ENCODE results near the gene TULP1.
A peak's percentile ranks its signal among the peaks of the same experiment; 100 is the strongest.

The TULP1 gene

GRCh38 chr6:35470663-35471120 is 42.0 kb downstream of the TULP1 start:
- H3K4me3 ChIP-seq (ENCODE audit: low read depth, low read length): peak overlapping the region; percentile 13
- no peak for TF ChIP-seq CTCF (IDR thresholded peaks at IDR 0.05; ENCODE audit: borderline replicate concordance, insufficient read depth, low read depth, low read length)

GRCh38 chr6:35469751-35470662 is 42.7 kb downstream of the TULP1 start:
- H3K4me3 ChIP-seq (ENCODE audit: low read depth, low read length): peak overlapping the region; percentile 84
- TF ChIP-seq CTCF (IDR thresholded peaks at IDR 0.05; ENCODE audit: borderline replicate concordance, insufficient read depth, low read depth, low read length): no peak

GRCh38 chr6:35468980-35469750 is 43.5 kb downstream of the TULP1 start:
- no peak for TF ChIP-seq CTCF (IDR thresholded peaks at IDR 0.05; ENCODE audit: borderline replicate concordance, insufficient read depth, low read depth, low read length)
- peak overlapping the region; percentile 84 for H3K4me3 ChIP-seq (ENCODE audit: low read depth, low read length)

- peak; percentile 98 for TF ChIP-seq CTCF (IDR thresholded peaks at IDR 0.05; ENCODE audit: borderline replicate concordance, insufficient read depth, low read depth, low read length)
- H3K4me3 ChIP-seq (ENCODE audit: low read depth, low read length): peak within 1 kb of the TSS; percentile 84
Measured at GRCh38 chr6:35468181-35468979, 44.3 kb downstream of the TULP1 start, which contains the start of gene RPL10A. TSS of gene RPL10A (plus strand) at chr6:35468401. CDS start at chr6:35468435, 34 bp downstream.

- no peak for TF ChIP-seq CTCF (IDR thresholded peaks at IDR 0.05; ENCODE audit: borderline replicate concordance, insufficient read depth, low read depth, low read length)
- no peak overlapping the region for H3K4me3 ChIP-seq (ENCODE audit: low read depth, low read length)
Measured at GRCh38 chr6:35465646-35466045, 47.0 kb downstream of the TULP1 start.

- no peak for TF ChIP-seq CTCF (IDR thresholded peaks at IDR 0.05; ENCODE audit: borderline replicate concordance, insufficient read depth, low read depth, low read length)
Measured at GRCh38 chr6:35463292-35463691, 49.4 kb downstream of the TULP1 start.

More at GRCh38 chr6:35463292-35463691, 49.4 kb downstream of the TULP1 start:
- H3K4me3 ChIP-seq (ENCODE audit: low read depth, low read length): no peak overlapping the region
